NCI-H226 (cell line): ENCODE data around the gene CNNM3.
"Not testable (repeated sequence)": the region's sequence is repeated elsewhere in the genome, so short reads cannot be mapped to it uniquely, and the experiment has no call there.

ENCODE experiments used
- DNase-seq: peaks from one replicate; pipeline ENCODE4 v3.0.0-alpha.2; 2015

Gene CNNM3

GRCh38 chr2:96841701-96842495 lies 25.8 kb downstream of the CNNM3 start:
- DNase-seq = no peak

- DNase-seq = no peak
Observed at GRCh38 chr2:96842600-96842999, 26.5 kb downstream of the CNNM3 start.

GRCh38 chr2:96843538-96844268 lies 27.6 kb downstream of the CNNM3 start, which contains the start of gene ANKRD23:
ANKRD23 (minus strand) TSS chr2:96844021; CDS start chr2:96843992, 29 bp downstream.
- DNase-seq = no peak

GRCh38 chr2:96844405-96844808 lies 28.3 kb downstream of the CNNM3 start:
- no peak for DNase-seq

GRCh38 chr2:96846825-96847224 lies 30.8 kb downstream of the CNNM3 start:
- DNase-seq = no peak

GRCh38 chr2:96847586-96847985 lies 31.5 kb downstream of the CNNM3 start:
- no peak for DNase-seq

GRCh38 chr2:96848264-96848663 lies 32.2 kb downstream of the CNNM3 start:
- DNase-seq = no peak

GRCh38 chr2:96852667-96853066 lies 36.6 kb downstream of the CNNM3 start:
- DNase-seq = no peak

GRCh38 chr2:96853321-96853720 lies 37.3 kb downstream of the CNNM3 start:
- DNase-seq = no peak

- DNase-seq = no peak
Observed at GRCh38 chr2:96856776-96857666, 41.0 kb downstream of the CNNM3 start.

GRCh38 chr2:96857667-96858372 lies 41.8 kb downstream of the CNNM3 start, which contains the start of gene ANKRD39:
ANKRD39 (minus strand) TSS chr2:96858016; CDS start chr2:96857987, 29 bp downstream.
- peak; percentile 94 for DNase-seq

- DNase-seq = no peak
Observed at GRCh38 chr2:96859099-96859649, 43.1 kb downstream of the CNNM3 start.

- no peak for DNase-seq
Observed at GRCh38 chr2:96859681-96860064, 43.6 kb downstream of the CNNM3 start.

GRCh38 chr2:96860065-96861029 lies 44.3 kb downstream of the CNNM3 start:
- peak; percentile 32 for DNase-seq

- DNase-seq = no peak
Observed at GRCh38 chr2:96861074-96861473, 45.0 kb downstream of the CNNM3 start.

- not testable (repeated sequence) for DNase-seq
Observed at GRCh38 chr2:96863056-96863455, 47.0 kb downstream of the CNNM3 start.

GRCh38 chr2:96863575-96864342 lies 47.7 kb downstream of the CNNM3 start:
- DNase-seq = no peak

GRCh38 chr2:96864343-96865091 lies 48.4 kb downstream of the CNNM3 start:
- no peak for DNase-seq

- no peak for DNase-seq
Observed at GRCh38 chr2:96865654-96866053, 49.6 kb downstream of the CNNM3 start.
